ENCODE results near the gene AMY2A. TPM values are rescaled to one million over a fixed set of nuclear protein-coding genes. Genes with fewer than 3 reads are reported as not detected.
"Not testable (repeated sequence)": the region's sequence is repeated elsewhere in the genome, so short reads cannot be mapped to it uniquely, and the experiment has no call there.

AMY2A gene
- total RNA-seq (2014; rRNA removed; shearing (Covaris generic)): not detected in 2 replicates

DNA sequence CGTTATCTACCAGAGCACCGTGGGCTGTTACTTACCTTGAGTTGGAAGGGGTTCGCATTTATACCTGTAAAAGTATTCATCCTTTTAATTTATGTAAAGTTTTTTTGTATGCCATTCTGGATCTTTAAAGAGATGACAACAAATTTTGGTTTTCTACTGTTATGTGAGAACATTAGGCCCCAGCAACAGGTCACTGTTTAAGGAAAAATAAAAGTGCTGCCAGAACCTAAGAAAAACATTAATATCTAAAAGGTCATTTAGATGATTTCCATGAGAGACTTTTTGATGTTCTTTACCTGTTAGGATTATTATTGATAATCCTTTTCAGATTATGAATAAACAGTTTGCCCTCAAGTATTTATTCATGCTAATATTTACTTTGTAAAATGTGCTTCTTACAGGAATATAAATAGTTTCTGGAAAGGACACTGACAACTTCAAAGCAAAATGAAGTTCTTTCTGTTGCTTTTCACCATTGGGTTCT is at the start of gene AMY2A:
TSS of gene AMY2A (plus strand) at position 434 of the 484 bp plus-strand sequence. CDS start at position 448, 14 bp downstream.
- not testable (repeated sequence) for H3K9me3 ChIP-seq (replicated peaks); H3K4me3 ChIP-seq; H3K4me1 ChIP-seq (replicated peaks); H3K27ac ChIP-seq; H3K36me3 ChIP-seq; DNase-seq (ENCODE audit: low read depth in 1 of 2, low spot score in 2 of 2); H3K27me3 ChIP-seq (replicated peaks)

DNA sequence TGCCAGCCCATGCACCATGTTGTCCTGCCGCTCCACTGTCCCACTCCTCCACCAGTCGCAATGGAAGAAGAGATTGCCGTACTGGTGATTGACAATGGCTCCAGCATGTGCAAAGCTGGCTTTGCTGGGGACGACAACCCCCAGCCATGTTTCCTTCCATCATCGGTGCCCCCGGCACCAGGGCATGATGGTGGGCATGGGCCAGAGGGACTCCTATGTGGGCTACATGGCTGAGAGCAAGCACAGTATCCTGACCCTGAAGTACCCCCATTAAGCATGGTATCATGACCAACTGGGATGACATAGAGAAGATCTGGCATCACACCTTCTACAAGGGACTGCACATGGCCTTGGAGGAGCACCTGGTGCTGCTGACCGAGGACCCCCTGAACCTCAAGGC is 47.7 kb upstream of the AMY2A start:
- H3K27ac ChIP-seq: no peak overlapping the region

DNA sequence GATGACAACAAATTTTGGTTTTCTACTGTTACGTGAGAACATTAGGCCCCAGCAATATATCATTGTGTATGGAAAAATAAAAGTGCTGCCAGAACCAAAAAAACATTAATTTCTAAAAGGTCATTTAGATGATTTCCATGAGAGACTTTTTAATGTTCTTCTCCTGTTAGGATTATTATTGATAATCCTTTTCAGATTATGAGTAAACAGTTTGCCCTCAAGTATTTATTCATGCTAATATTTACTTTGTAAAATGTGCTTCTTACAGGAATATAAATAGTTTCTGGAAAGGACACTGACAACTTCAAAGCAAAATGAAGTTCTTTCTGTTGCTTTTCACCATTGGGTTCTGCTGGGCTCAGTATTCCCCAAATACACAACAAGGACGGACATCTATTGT is 45.9 kb upstream of the AMY2A start, which contains the start of gene AMY2B:
TSS of gene AMY2B (plus strand) at position 301 of the 400 bp plus-strand sequence. CDS start at position 315, 14 bp downstream.
- not testable (repeated sequence) for H3K4me1 ChIP-seq (replicated peaks); H3K36me3 ChIP-seq

More for the DNA sequence above, 47.7 kb upstream of the AMY2A start:
- H3K27me3 ChIP-seq (replicated peaks): 0 out of 2 replicates have a peak, but pooled peaks cover 2% of the 10 kb centered on the region
- no peak overlapping the region for H3K4me3 ChIP-seq
- no peak for DNase-seq (ENCODE audit: low read depth in 1 of 2, low spot score in 2 of 2)
- no peaks in the 10 kb centered on the region for H3K36me3 ChIP-seq
- no peaks in the 10 kb centered on the region for H3K9me3 ChIP-seq (replicated peaks)
- no peaks in the 10 kb centered on the region for H3K4me1 ChIP-seq (replicated peaks)

DNA sequence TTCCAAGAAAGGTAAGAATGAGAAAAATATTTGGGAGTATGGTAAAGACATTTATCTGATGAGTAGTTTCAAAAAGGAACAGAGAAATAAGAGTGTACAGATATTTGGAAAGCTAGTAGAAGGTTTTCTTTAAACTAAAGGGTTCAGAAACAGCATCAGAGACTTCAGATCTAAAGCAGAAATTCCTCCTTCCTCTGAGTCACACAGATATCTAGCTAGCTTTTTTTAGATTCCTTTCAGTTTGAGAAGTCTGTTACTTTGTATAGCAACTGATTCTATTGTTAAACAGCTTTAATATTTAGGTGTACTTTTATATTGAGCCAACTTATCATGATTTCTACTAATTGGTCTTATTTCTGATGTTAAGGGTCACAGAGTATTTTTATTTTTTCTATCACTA is 41.2 kb upstream of the AMY2A start:
- Histone ChIP-seq H3K36me3 (no peaks in the 10 kb centered on the region), H3K27ac (no peak overlapping the region), H3K4me1 (replicated peaks) (no peaks in the 10 kb centered on the region), H3K27me3 (replicated peaks) (no peaks in the 10 kb centered on the region), H3K9me3 (replicated peaks) (no peaks in the 10 kb centered on the region), H3K4me3 (no peak overlapping the region)
- DNase-seq (ENCODE audit: low read depth in 1 of 2, low spot score in 2 of 2): no peak

More for the DNA sequence above, 45.9 kb upstream of the AMY2A start, which contains the start of gene AMY2B:
- H3K4me3 ChIP-seq; DNase-seq (ENCODE audit: low read depth in 1 of 2, low spot score in 2 of 2); H3K27me3 ChIP-seq (replicated peaks); H3K9me3 ChIP-seq (replicated peaks); H3K27ac ChIP-seq: not testable (repeated sequence)

DNA sequence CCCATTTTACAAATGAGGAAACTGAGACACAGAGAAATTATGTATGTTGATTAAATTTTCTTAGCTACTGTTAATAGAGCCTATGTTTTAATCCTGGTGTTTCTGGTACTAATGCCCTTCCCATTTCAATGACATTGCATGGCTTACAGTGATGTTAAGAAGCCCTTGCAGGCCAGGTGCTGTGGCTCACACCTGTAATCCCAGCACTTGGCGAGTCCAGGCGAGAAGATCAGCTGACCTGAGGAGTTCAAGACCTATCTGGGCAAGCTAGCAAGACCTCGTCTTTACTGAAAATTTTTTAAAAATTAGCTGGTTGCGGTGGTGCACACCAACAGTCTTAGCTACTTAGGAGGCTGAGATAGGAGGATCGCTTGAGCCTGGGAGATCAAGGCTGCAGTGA is 40.4 kb upstream of the AMY2A start:
- not testable (repeated sequence) for H3K27ac ChIP-seq; DNase-seq (ENCODE audit: low read depth in 1 of 2, low spot score in 2 of 2); H3K9me3 ChIP-seq (replicated peaks); H3K4me3 ChIP-seq; H3K27me3 ChIP-seq (replicated peaks); H3K36me3 ChIP-seq; H3K4me1 ChIP-seq (replicated peaks)

DNA sequence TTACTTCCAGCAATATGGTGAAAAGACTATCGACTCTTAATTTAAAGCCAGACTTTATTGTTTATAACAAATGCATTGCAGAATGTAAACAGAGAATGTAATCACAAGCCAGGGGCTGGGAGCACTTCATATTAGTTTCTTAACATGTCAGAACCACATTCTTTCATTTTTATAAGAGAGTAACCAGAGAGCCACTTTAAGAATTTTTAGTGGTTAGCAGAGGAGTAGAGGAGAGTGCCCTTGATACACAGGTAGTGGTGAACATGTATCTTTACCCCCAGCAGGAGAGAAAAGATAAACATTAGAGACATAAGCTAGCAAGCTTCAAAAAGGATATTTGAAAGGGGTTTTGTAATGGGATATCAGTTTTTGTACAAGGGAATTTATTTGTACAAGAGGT is 34.8 kb upstream of the AMY2A start:
- no peak overlapping the region for H3K4me3 ChIP-seq
- no peaks in the 10 kb centered on the region for H3K9me3 ChIP-seq (replicated peaks)
- DNase-seq (ENCODE audit: low read depth in 1 of 2, low spot score in 2 of 2): no peak
- H3K27me3 ChIP-seq (replicated peaks): no peaks in the 10 kb centered on the region
- H3K4me1 ChIP-seq (replicated peaks): no peaks in the 10 kb centered on the region
- no peaks in the 10 kb centered on the region for H3K36me3 ChIP-seq
- H3K27ac ChIP-seq: no peak overlapping the region

DNA sequence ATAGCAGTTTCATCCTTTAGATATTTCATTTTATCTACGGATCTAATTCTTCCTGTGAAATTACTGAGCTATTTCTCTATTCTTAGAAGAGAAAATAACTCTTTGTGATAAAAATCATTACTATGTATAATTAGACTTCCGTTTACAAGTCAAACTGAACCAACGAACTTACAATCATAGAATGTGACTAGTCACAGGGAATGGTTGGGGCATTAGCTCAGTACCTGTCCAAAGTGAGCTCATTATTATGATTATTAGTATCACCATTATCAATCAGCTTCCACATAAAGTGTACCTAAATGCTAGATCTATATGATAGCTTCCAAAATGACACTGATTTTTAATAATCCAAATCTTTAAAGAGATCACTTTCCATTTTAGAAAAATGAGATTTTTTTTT is 33.3 kb upstream of the AMY2A start:
- H3K36me3 ChIP-seq: no peaks in the 10 kb centered on the region
- no peak for DNase-seq (ENCODE audit: low read depth in 1 of 2, low spot score in 2 of 2)
- H3K27ac ChIP-seq: no peak overlapping the region
- H3K27me3 ChIP-seq (replicated peaks): no peaks in the 10 kb centered on the region
- no peaks in the 10 kb centered on the region; the same call in 1 of the 2 replicates for H3K9me3 ChIP-seq (replicated peaks)
- H3K4me3 ChIP-seq: no peak overlapping the region
- H3K4me1 ChIP-seq (replicated peaks): no peaks in the 10 kb centered on the region

DNA sequence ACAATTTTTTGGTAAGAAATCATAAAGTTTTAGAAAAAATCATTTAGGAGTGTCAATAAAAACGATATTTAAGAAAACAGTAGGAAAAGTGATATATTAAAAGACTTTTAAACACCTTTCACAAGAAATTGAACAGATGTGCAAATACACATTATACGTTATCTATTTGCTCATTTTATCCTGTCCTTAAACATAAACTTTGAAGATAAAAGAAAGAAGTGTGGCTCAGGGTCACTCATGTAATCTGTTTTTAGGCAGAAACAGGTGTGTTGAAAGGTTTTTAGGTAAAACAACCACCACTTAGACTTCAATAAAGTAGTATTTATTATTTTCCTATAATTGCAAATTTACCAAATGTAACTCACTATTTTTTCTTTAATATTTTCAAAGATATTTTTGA is 32.7 kb upstream of the AMY2A start:
- no peak for DNase-seq (ENCODE audit: low read depth in 1 of 2, low spot score in 2 of 2)
- H3K27ac ChIP-seq: no peak overlapping the region
- no peaks in the 10 kb centered on the region; the same call in 1 of the 2 replicates for H3K9me3 ChIP-seq (replicated peaks)
- no peaks in the 10 kb centered on the region for H3K4me1 ChIP-seq (replicated peaks)
- H3K4me3 ChIP-seq: no peak overlapping the region
- no peaks in the 10 kb centered on the region for H3K36me3 ChIP-seq
- H3K27me3 ChIP-seq (replicated peaks): no peaks in the 10 kb centered on the region

DNA sequence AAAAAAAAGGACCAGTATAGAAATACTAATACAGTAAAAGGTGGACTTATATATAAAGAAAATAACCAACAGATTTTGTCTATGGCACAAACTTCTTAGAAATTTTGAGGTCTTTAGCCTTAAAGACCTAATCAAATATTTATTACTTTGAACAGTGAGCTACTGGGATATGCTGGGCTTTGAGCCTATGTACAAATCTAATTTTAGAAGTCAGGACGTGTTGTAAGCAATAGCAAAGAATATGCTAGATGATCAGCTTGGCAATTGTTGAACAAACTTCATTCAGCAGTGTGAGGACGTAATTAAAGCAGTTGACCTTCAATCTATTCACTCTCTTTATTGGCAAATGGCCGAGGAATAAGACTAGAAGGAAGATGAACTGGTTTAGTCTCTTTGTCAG is 14.5 kb upstream of the AMY2A start:
- DNase-seq (ENCODE audit: low read depth in 1 of 2, low spot score in 2 of 2); H3K4me3 ChIP-seq; H3K4me1 ChIP-seq (replicated peaks); H3K27ac ChIP-seq; H3K9me3 ChIP-seq (replicated peaks); H3K27me3 ChIP-seq (replicated peaks); H3K36me3 ChIP-seq: not testable (repeated sequence)

DNA sequence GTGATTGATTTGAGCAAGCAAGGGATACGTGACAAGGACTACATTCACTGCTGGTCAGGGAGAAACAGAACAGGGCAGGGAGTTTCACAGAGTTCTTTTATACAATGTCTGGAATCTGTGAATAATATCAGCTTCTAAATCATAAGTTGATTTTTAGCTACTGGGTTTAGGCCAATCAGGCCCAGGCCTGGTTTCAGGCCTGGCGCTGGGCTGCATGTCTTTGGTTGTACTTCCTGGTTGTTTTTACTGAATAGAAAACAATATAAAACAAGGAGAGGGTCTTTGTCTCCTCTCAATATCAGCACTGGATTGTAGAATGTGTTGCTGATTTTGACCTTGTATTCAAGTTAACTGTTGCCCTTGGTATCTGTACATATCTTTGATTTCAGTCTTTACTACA is 865 bp upstream of the AMY2A start:
- H3K9me3 ChIP-seq (replicated peaks): no peaks in the 10 kb centered on the region
- no peaks in the 10 kb centered on the region for H3K36me3 ChIP-seq
- DNase-seq (ENCODE audit: low read depth in 1 of 2, low spot score in 2 of 2): no peak
- H3K27me3 ChIP-seq (replicated peaks): no peaks in the 10 kb centered on the region
- H3K27ac ChIP-seq: no peak overlapping the region
- no peaks in the 10 kb centered on the region for H3K4me1 ChIP-seq (replicated peaks)
- H3K4me3 ChIP-seq: no peak overlapping the region

DNA sequence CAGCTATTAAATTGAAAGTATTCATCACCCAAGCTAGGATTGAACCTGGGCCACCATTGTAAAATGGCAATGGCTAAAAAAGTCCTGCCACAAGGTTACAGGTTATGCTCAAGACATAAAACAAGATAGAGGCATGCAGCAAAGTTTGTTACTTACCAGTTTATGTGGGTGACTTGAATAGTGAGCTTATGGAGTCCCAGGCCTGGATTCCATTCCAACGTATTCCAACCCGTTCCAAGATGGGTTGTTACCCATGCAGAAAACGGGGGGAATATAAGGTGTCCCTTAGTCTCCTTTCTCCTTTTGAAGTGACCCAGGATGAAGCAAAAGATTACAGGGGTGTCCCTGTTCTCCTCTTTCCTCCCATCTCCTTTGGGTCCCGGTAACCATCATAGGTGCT is 10.2 kb downstream of the AMY2A start:
- H3K9me3 ChIP-seq (replicated peaks); H3K4me1 ChIP-seq (replicated peaks); H3K27me3 ChIP-seq (replicated peaks); H3K27ac ChIP-seq; DNase-seq (ENCODE audit: low read depth in 1 of 2, low spot score in 2 of 2); H3K36me3 ChIP-seq; H3K4me3 ChIP-seq: not testable (repeated sequence)

DNA sequence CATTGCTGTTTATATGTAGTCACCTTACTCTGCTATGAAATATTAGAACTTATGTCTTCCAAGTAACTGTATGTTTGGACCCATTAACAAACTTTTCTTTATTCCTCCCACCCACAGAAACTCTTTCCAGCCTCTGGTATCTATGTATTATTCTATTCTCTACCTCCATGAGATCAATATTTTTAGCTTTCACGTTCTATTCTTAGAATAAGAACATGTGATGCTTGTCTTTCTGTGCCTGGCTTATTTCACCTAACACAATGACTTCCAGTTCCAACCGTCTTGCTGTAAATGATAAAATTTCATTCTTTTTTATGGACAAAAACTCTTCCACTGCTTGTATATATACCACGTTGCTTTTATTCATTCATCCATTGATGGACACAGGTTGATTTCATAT is 24.0 kb downstream of the AMY2A start:
- not testable (repeated sequence) for H3K4me1 ChIP-seq (replicated peaks); H3K4me3 ChIP-seq; DNase-seq (ENCODE audit: low read depth in 1 of 2, low spot score in 2 of 2); H3K27ac ChIP-seq; H3K36me3 ChIP-seq; H3K9me3 ChIP-seq (replicated peaks); H3K27me3 ChIP-seq (replicated peaks)

DNA sequence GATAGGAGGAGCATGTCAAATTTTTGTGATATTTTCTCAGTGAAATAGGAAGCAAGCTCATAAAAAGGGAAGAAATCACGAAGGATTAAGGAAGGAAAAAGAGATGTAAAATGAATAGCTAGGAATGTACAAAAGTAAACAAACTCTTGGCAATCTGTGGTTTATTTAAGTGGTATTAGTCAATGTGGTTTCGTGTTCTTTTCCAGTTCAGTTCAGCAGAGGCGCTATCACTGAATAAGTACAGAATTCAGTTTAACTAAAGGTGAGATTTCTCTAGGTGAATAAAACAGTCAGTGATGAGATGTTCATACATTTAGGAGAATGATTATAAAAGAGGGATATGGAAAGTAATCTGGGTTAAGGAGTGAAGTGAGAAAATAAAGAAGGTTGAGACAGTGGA is 26.7 kb downstream of the AMY2A start:
- not testable (repeated sequence) for DNase-seq (ENCODE audit: low read depth in 1 of 2, low spot score in 2 of 2); H3K36me3 ChIP-seq; H3K27me3 ChIP-seq (replicated peaks); H3K4me3 ChIP-seq; H3K4me1 ChIP-seq (replicated peaks); H3K27ac ChIP-seq; H3K9me3 ChIP-seq (replicated peaks)

DNA sequence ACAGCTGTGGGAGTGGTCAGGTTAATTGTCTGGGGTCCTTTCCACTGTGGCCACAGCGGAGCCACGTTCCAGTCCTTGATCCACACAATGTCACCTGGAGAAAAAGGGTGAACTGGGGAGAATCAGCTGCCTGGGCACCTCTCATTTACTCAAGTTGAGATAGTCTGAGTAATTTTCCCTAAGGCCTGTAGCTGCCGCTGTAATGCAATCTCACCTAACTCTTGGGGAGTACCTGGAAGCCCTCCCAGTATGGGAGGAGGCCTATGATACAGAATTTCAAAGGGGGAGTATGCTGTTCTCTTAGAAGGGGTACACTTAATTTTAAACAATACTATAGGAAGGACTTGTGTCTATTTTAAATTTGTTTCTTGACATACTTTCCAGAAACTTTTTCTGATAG is 33.1 kb downstream of the AMY2A start:
- H3K36me3 ChIP-seq; H3K27ac ChIP-seq; H3K4me3 ChIP-seq; H3K27me3 ChIP-seq (replicated peaks); H3K9me3 ChIP-seq (replicated peaks); H3K4me1 ChIP-seq (replicated peaks); DNase-seq (ENCODE audit: low read depth in 1 of 2, low spot score in 2 of 2): not testable (repeated sequence)

DNA sequence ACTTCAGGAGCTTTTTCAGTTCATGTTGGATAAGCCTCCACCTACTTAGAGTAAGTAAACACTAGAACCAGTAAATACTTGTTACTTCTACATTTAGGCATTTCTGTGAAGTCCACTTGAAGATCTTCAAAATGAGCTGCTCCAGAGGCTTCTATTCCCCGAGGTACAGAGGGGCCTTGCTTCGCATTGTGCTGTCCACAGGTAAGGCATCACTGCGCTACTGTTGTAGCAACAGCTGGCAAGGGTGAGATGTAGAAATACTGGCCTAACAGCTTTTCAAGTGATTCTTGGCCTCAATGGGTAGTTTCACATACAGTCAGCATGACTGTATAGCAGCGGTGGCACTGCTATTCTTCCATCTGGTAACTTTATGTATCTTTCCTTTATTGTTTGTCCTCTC is 33.7 kb downstream of the AMY2A start:
- H3K27ac ChIP-seq; H3K36me3 ChIP-seq; H3K9me3 ChIP-seq (replicated peaks); H3K27me3 ChIP-seq (replicated peaks); DNase-seq (ENCODE audit: low read depth in 1 of 2, low spot score in 2 of 2); H3K4me1 ChIP-seq (replicated peaks); H3K4me3 ChIP-seq: not testable (repeated sequence)
